H9 (cell line): ENCODE results near the gene NAA16. TPM values are rescaled to one million over a fixed set of nuclear protein-coding genes. Genes with fewer than 3 reads are reported as not detected.
A peak's percentile ranks its signal among the peaks of the same experiment; 100 is the strongest.

Experiments used
- DNase-seq: peaks from one replicate; pipeline ENCODE4 v3.0.0-alpha.2; 2017
- H2AFZ ChIP-seq: one replicate; pipeline ENCODE4 v1.6.1; 2013; ENCODE audit warnings: mild to moderate bottlenecking, low read length, control low read depth, moderate library complexity
- H2AK5ac ChIP-seq: 2 replicates; pipeline ENCODE4 v1.6.1; 2013; ENCODE audit warnings: low read length, control low read depth, mixed read lengths; ENCODE audit not compliant: insufficient read length
- H2BK120ac ChIP-seq: one replicate; pipeline ENCODE4 v1.6.1; 2013; ENCODE audit warnings: low read depth, mild to moderate bottlenecking, low read length, control low read depth, inconsistent platforms; ENCODE audit not compliant: poor library complexity, severe bottlenecking
- H2BK12ac ChIP-seq: 2 replicates; pipeline ENCODE4 v1.6.1; 2013; ENCODE audit warnings: low read length, control low read depth, mixed read lengths, low read depth; ENCODE audit not compliant: insufficient read length
- H2BK15ac ChIP-seq: 2 replicates; pipeline ENCODE4 v1.6.1; 2013; ENCODE audit warnings: low read depth, low read length, control low read depth
- H2BK20ac ChIP-seq: one replicate; pipeline ENCODE4 v1.6.1; 2013; ENCODE audit warnings: low read depth, mild to moderate bottlenecking, low read length, control low read depth, inconsistent platforms; ENCODE audit not compliant: poor library complexity, severe bottlenecking
- H2BK5ac ChIP-seq: 2 replicates; pipeline ENCODE4 v1.6.1; 2013; ENCODE audit warnings: low read length, control low read depth, mixed read lengths; ENCODE audit not compliant: insufficient read length
- H3K14ac ChIP-seq: 2 replicates; pipeline ENCODE4 v1.6.1; 2013; ENCODE audit warnings: low read length, control low read depth; ENCODE audit not compliant: insufficient read depth
- H3K18ac ChIP-seq: 2 replicates; pipeline ENCODE4 v1.6.1; 2013; ENCODE audit warnings: low read depth, mild to moderate bottlenecking, mixed read lengths, low read length, control low read depth; ENCODE audit not compliant: insufficient read length
- H3K23ac ChIP-seq: 2 replicates; pipeline ENCODE4 v1.6.1; 2013; ENCODE audit warnings: low read length, control low read depth, mixed read lengths, low read depth; ENCODE audit not compliant: insufficient read length
- H3K23me2 ChIP-seq: 2 replicates; pipeline ENCODE4 v1.6.1; 2013; ENCODE audit warnings: low read depth, mild to moderate bottlenecking, mixed read lengths, low read length, control low read depth; ENCODE audit not compliant: insufficient read length, poor library complexity, severe bottlenecking
- H3K27ac ChIP-seq: 2 replicates; pipeline ENCODE4 v1.5.1; 2013; ENCODE audit warnings: low read length, control low read depth, mixed read lengths, low read depth; ENCODE audit not compliant: insufficient read length
- H3K27me3 ChIP-seq: 2 replicates; pipeline ENCODE4 v1.6.1; 2013; ENCODE audit warnings: low read length, control low read depth, inconsistent platforms; ENCODE audit not compliant: insufficient read depth
- H3K4ac ChIP-seq: 2 replicates; pipeline ENCODE4 v1.6.1; 2013; ENCODE audit warnings: low read depth, mild to moderate bottlenecking, control low read depth, inconsistent platforms, low read length, moderate library complexity
- H3K4me1 ChIP-seq: 2 replicates; pipeline ENCODE4 v1.6.1; 2013; ENCODE audit warnings: low read length, control low read depth, inconsistent platforms; ENCODE audit not compliant: insufficient read depth
- H3K4me2 ChIP-seq: 2 replicates; pipeline ENCODE4 v1.6.1; 2013; ENCODE audit warnings: low read length, control low read depth, mixed read lengths; ENCODE audit not compliant: insufficient read length, insufficient read depth
- H3K56ac ChIP-seq: 2 replicates; pipeline ENCODE4 v1.6.1; 2013; ENCODE audit warnings: low read depth, mild to moderate bottlenecking, mixed read lengths, low read length, control low read depth; ENCODE audit not compliant: insufficient read length
- H3K79me1 ChIP-seq: 2 replicates; pipeline ENCODE4 v1.6.1; 2013; ENCODE audit warnings: low read depth, mild to moderate bottlenecking, moderate library complexity, low read length, control low read depth, inconsistent platforms; ENCODE audit not compliant: insufficient read depth, poor library complexity, severe bottlenecking
- H3K79me2 ChIP-seq: 2 replicates; pipeline ENCODE4 v1.6.1; 2013; ENCODE audit warnings: low read length, control low read depth, inconsistent platforms; ENCODE audit not compliant: insufficient read depth
- H3K9ac ChIP-seq: 2 replicates; pipeline ENCODE4 v1.6.1; 2013; ENCODE audit warnings: low read length, control low read depth, mixed read lengths; ENCODE audit not compliant: insufficient read length; ENCODE audit errors: extremely low read depth
- H3K9me3 ChIP-seq: one replicate; pipeline ENCODE4 v1.6.1; 2013; ENCODE audit warnings: low read depth, low read length, inconsistent platforms; ENCODE audit not compliant: control insufficient read depth
- H3T11ph ChIP-seq: one replicate; pipeline ENCODE4 v1.6.1; 2013; ENCODE audit warnings: mild to moderate bottlenecking, low read length, control low read depth, inconsistent platforms
- H4K20me1 ChIP-seq: one replicate; pipeline ENCODE4 v1.6.1; 2013; ENCODE audit not compliant: control insufficient read depth, insufficient read length, insufficient read depth
- H4K5ac ChIP-seq: 2 replicates; pipeline ENCODE4 v1.6.1; 2013; ENCODE audit warnings: low read depth, mild to moderate bottlenecking, mixed read lengths, low read length, control low read depth; ENCODE audit not compliant: insufficient read length
- H4K8ac ChIP-seq: replicated peaks from 2 replicates; pipeline ENCODE4 v1.6.1; 2013; ENCODE audit warnings: low read length, control low read depth, mixed read lengths, low read depth; ENCODE audit not compliant: insufficient read length
- H4K91ac ChIP-seq: 2 replicates; pipeline ENCODE4 v1.6.1; 2013; ENCODE audit warnings: low read depth, mild to moderate bottlenecking, moderate library complexity, mixed read lengths, low read length, control low read depth; ENCODE audit not compliant: insufficient read length
- H3K27ac Mint-ChIP-seq, 3 experiments: 2 replicates in 2 of 3; 3 replicates in 1 of 3; pipeline ENCODE4 v1.8.0; 2020 to 2021; ENCODE audit warnings: mixed read lengths in 3 of 3, mild to moderate bottlenecking in 1 of 3, moderate library complexity in 1 of 3
- H3K27me3 Mint-ChIP-seq: 2 replicates; pipeline ENCODE4 v1.8.0; 2021; ENCODE audit warnings: low read depth, mild to moderate bottlenecking, moderate library complexity, mixed read lengths
- H3K36me3 Mint-ChIP-seq, 3 experiments: 2 replicates in 2 of 3; 3 replicates in 1 of 3; pipeline ENCODE4 v1.8.0; 2020 to 2021; ENCODE audit warnings: low read depth in 3 of 3, mixed read lengths in 3 of 3; ENCODE audit not compliant: insufficient read depth in 1 of 3
- H3K4me1 Mint-ChIP-seq, 2 experiments: 2 replicates each; pipeline ENCODE4 v1.8.0; 2020; ENCODE audit warnings: mixed read lengths in 2 of 2
- H3K4me3 Mint-ChIP-seq, 2 experiments: 2 replicates in 1 of 2; 3 replicates in 1 of 2; pipeline ENCODE4 v1.8.0; 2020 to 2021; ENCODE audit warnings: mild to moderate bottlenecking in 2 of 2, mixed read lengths in 2 of 2, moderate library complexity in 1 of 2
- H3K9me3 Mint-ChIP-seq, 2 experiments: 2 replicates in 1 of 2; 3 replicates in 1 of 2; pipeline ENCODE4 v1.8.0; 2020; ENCODE audit warnings: mild to moderate bottlenecking in 2 of 2, mixed read lengths in 2 of 2, moderate library complexity in 1 of 2
- WGBS: extraction: QIAGEN DNeasy Blood & Tissue Kit; methylation state at CpG from one replicate; pipeline ENCODE4 v1.1.7; 2013; ENCODE audit warnings: missing lambda C conversion rate, low lambda C conversion rate, mixed read lengths; ENCODE audit not compliant: insufficient read length; ENCODE audit errors: extremely low coverage; 5-methylcytosine and 5-hydroxymethylcytosine counted together
- total RNA-seq: library from RNA; stranded (reverse); gene quantifications from 2 replicates; pipeline ENCODE4 v1.2.1, GENCODE V29; 2021
- TF ChIP-seq, protein P1 (sequence below): fragments of 200-600 bp; sonication (generic); conservative IDR thresholded peaks from 3 replicates; pipeline ENCODE4 v1.8.0; 2021; ENCODE audit warnings: antibody characterized with exemption, mild to moderate bottlenecking

Gene NAA16
- total RNA-seq, 1 experiment from 2014 or later = 37.7 TPM

DNA sequence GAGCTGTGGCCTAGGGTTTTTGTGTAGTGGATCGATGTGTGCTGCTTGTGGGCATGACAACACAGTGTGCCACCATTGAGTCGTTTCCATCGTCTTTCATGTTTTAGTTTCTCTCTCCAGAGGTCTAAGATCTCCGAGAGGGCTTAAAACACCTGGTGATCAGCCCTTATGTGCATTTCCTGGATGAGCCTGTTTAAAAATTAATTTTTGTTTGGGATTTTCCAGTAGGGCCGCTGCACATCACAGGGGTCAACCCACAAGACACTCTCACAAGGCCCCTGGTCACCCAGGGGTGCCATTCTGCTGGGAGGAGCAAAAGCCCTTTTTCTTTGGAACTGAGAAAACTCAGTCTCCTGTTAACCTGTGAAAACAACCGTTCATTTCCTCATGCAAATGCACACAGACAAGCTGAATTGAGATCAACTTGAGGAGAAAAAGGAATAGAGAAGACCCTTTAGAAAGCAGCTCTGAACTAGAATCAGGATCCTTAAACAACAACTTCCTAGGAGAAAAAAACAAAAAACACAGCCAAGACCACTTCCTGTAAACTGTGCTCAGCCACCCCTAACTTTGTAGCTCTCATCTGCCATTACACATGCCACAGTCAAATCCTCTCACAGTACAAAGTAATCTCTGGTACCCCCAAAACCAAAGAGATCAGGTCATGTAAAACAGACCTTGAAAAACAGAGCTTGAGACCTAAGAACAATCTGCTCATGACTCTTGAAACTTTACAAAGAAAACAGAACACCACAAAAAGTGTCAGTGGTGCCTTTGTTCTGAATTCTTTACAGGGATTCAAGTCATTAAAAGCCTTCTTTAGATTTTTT is 39.4 kb upstream of the NAA16 start:
- H3K27me3 ChIP-seq = no peaks in the 10 kb centered on the region
- H2BK120ac ChIP-seq = no peak overlapping the region
- no peak overlapping the region for H3K18ac ChIP-seq
- no peak overlapping the region for H4K5ac ChIP-seq
- H4K91ac ChIP-seq = no peak overlapping the region
- peak overlapping the region in 1 of 3 experiments; percentile 17; a peak in 1 of 7 replicates for H3K27ac Mint-ChIP-seq
- no peaks in the 10 kb centered on the region for H3K23me2 ChIP-seq
- no peak overlapping the region for H2BK20ac ChIP-seq
- no peak overlapping the region for H3T11ph ChIP-seq
- H2BK12ac ChIP-seq = no peak overlapping the region
- H3K9me3 Mint-ChIP-seq = peaks cover 38 to 40% of the 10 kb centered on the region in 2 experiments
- no peak overlapping the region for H3K14ac ChIP-seq
- peaks cover 2% of the 10 kb centered on the region for H3K27me3 Mint-ChIP-seq
- no peak overlapping the region for H3K23ac ChIP-seq
- H3K4me3 Mint-ChIP-seq = no peak overlapping the region
- H4K20me1 ChIP-seq = no peaks in the 10 kb centered on the region
- TF ChIP-seq, protein P1, sequence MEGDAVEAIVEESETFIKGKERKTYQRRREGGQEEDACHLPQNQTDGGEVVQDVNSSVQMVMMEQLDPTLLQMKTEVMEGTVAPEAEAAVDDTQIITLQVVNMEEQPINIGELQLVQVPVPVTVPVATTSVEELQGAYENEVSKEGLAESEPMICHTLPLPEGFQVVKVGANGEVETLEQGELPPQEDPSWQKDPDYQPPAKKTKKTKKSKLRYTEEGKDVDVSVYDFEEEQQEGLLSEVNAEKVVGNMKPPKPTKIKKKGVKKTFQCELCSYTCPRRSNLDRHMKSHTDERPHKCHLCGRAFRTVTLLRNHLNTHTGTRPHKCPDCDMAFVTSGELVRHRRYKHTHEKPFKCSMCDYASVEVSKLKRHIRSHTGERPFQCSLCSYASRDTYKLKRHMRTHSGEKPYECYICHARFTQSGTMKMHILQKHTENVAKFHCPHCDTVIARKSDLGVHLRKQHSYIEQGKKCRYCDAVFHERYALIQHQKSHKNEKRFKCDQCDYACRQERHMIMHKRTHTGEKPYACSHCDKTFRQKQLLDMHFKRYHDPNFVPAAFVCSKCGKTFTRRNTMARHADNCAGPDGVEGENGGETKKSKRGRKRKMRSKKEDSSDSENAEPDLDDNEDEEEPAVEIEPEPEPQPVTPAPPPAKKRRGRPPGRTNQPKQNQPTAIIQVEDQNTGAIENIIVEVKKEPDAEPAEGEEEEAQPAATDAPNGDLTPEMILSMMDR = no peak
- H2AFZ ChIP-seq = no peak overlapping the region
- no peak for DNase-seq
- peaks cover 6 to 8% of the 10 kb centered on the region in 2 experiments for H3K4me1 Mint-ChIP-seq
- H3K9ac ChIP-seq = no peak overlapping the region
- no peak overlapping the region for H2AK5ac ChIP-seq
- H3K79me1 ChIP-seq = no peaks in the 10 kb centered on the region
- no peak overlapping the region for H2BK5ac ChIP-seq
- no peak overlapping the region for H3K4ac ChIP-seq
- no peak overlapping the region for H3K4me2 ChIP-seq
- no peak overlapping the region for H2BK15ac ChIP-seq
- H3K27ac ChIP-seq = no peak overlapping the region
- H3K56ac ChIP-seq = no peak overlapping the region
- no peaks in the 10 kb centered on the region; the same call in 1 of the 2 replicates for H3K4me1 ChIP-seq
- peaks cover 5 to 24% (median 10%) of the 10 kb centered on the region in 3 experiments; a peak in 6 of 7 replicates for H3K36me3 Mint-ChIP-seq
- no peaks in the 10 kb centered on the region for H3K79me2 ChIP-seq
- no CpG with 5 or more reads among the region's 6 CpGs for WGBS
- H3K9me3 ChIP-seq = peaks cover 12% of the 10 kb centered on the region
- H4K8ac ChIP-seq = no peak overlapping the region
